IMR-90 (cell line): ENCODE data around the gene SIX4. TPM values are rescaled to one million over a fixed set of nuclear protein-coding genes. Genes with fewer than 3 reads are reported as not detected.

ENCODE experiments used
- ATAC-seq: fragments of 200-7000 bp; cut with Tn5 transposase; 2 replicates; pipeline ENCODE4 v1.9.1; 2020; ENCODE audit warnings: low read depth, mild to moderate bottlenecking, moderate library complexity
- BruUV-seq: library from RNA; stranded (reverse); fragments of 400-500 nt; replicated peaks from 2 replicates; lab custom pipeline; 2021; lab: Mats Ljungman, UMichigan
- CTCF ChIA-PET: fragments of 300-600 bp; formaldehyde crosslinking; extraction: SDS; loops from one replicate; lab custom pipeline; 2021; ENCODE audit warnings: antibody characterized with exemption; lab: Yijun Ruan, JAX
- POLR2A ChIA-PET: fragments of 300-600 bp; sonication (Branson Sonifier 250); formaldehyde crosslinking; loops from one replicate; lab custom pipeline; 2022; ENCODE audit warnings: antibody characterized with exemption; ENCODE audit not compliant: unreplicated experiment; lab: Charles Lee
- DNase-seq: peaks from one replicate; pipeline ENCODE4 v3.0.0; 2013
- H2AFZ ChIP-seq: replicated peaks from 2 replicates; pipeline ENCODE3; 2013; ENCODE audit warnings: low read length, mild to moderate bottlenecking; ENCODE audit not compliant: poor library complexity
- H2AK5ac ChIP-seq: 2 replicates; pipeline ENCODE4 v1.6.1; 2013; ENCODE audit warnings: low read depth, low read length, inconsistent platforms
- H2AK9ac ChIP-seq: replicated peaks from 2 replicates; pipeline ENCODE3; 2013; ENCODE audit warnings: mild to moderate bottlenecking, low read depth, low read length, moderate library complexity; ENCODE audit not compliant: poor library complexity
- H2BK120ac ChIP-seq: 2 replicates; pipeline ENCODE4 v1.6.1; 2013; ENCODE audit warnings: low read depth, low read length, inconsistent platforms
- H2BK15ac ChIP-seq: 3 replicates; pipeline ENCODE4 v1.6.1; 2013; ENCODE audit warnings: low read depth, low read length, inconsistent platforms
- H2BK20ac ChIP-seq: 2 replicates; pipeline ENCODE4 v1.6.1; 2013; ENCODE audit warnings: low read depth, mild to moderate bottlenecking, inconsistent platforms, low read length, moderate library complexity
- H2BK5ac ChIP-seq: 2 replicates; pipeline ENCODE4 v1.6.1; 2013; ENCODE audit warnings: mild to moderate bottlenecking, low read depth, low read length, inconsistent platforms; ENCODE audit not compliant: poor library complexity, severe bottlenecking
- H3K14ac ChIP-seq: replicated peaks from 2 replicates; pipeline ENCODE4 v1.6.1; 2013; ENCODE audit warnings: low read depth, low read length, inconsistent platforms
- H3K18ac ChIP-seq: 2 replicates; pipeline ENCODE4 v1.6.1; 2013; ENCODE audit warnings: low read depth, low read length, control low read depth
- H3K23ac ChIP-seq: 2 replicates; pipeline ENCODE4 v1.6.1; 2013; ENCODE audit warnings: low read depth, low read length, inconsistent platforms
- H3K27ac ChIP-seq: 2 replicates; pipeline ENCODE4 v1.5.1; 2013; ENCODE audit warnings: mild to moderate bottlenecking, control low read depth, low read length; ENCODE audit not compliant: insufficient read depth
- H3K27me3 ChIP-seq: 2 replicates; pipeline ENCODE4 v1.6.1; 2013; ENCODE audit warnings: low read length; ENCODE audit not compliant: control insufficient read depth, insufficient read depth
- H3K36me3 ChIP-seq: 2 replicates; pipeline ENCODE4 v1.6.1; 2013; ENCODE audit warnings: low read length, mixed read lengths; ENCODE audit not compliant: control insufficient read depth, insufficient read depth
- H3K4ac ChIP-seq: 2 replicates; pipeline ENCODE4 v1.6.1; 2013; ENCODE audit warnings: low read depth, low read length, inconsistent platforms
- H3K4me1 ChIP-seq: 2 replicates; pipeline ENCODE4 v1.6.1; 2013; ENCODE audit warnings: low read length, mixed read lengths; ENCODE audit not compliant: control insufficient read depth, insufficient read depth
- H3K4me2 ChIP-seq: 2 replicates; pipeline ENCODE4 v1.6.1; 2013; ENCODE audit warnings: low read depth, mild to moderate bottlenecking, control low read depth, low read length, moderate library complexity
- H3K4me3 ChIP-seq: 2 replicates; pipeline ENCODE4 v1.5.1; 2013; ENCODE audit warnings: low read depth, mild to moderate bottlenecking, control low read depth, low read length, moderate library complexity; ENCODE audit not compliant: insufficient read depth
- H3K56ac ChIP-seq: 2 replicates; pipeline ENCODE4 v1.6.1; 2013; ENCODE audit warnings: low read length, inconsistent platforms; ENCODE audit not compliant: insufficient read depth; ENCODE audit errors: extremely low read depth
- H3K79me1 ChIP-seq, 2 experiments: 2 replicates each; pipeline ENCODE4 v1.6.1; 2013; ENCODE audit warnings: low read length in 2 of 2, inconsistent platforms in 1 of 2, low read depth in 1 of 2
- H3K9ac ChIP-seq: 2 replicates; pipeline ENCODE4 v1.6.1; 2013; ENCODE audit warnings: low read depth, low read length, control low read depth
- H3K9me1 ChIP-seq: 2 replicates; pipeline ENCODE4 v1.6.1; 2013; ENCODE audit warnings: low read length, inconsistent platforms; ENCODE audit not compliant: insufficient read depth
- H3K9me3 ChIP-seq: 2 replicates; pipeline ENCODE4 v1.6.1; 2013; ENCODE audit warnings: low read length; ENCODE audit not compliant: control insufficient read depth, insufficient read depth
- H4K20me1 ChIP-seq: 2 replicates; pipeline ENCODE4 v1.6.1; 2013; ENCODE audit warnings: low read length, inconsistent platforms; ENCODE audit not compliant: insufficient read depth
- H4K5ac ChIP-seq: 2 replicates; pipeline ENCODE4 v1.6.1; 2013; ENCODE audit warnings: mild to moderate bottlenecking, low read depth, low read length, control low read depth
- H4K8ac ChIP-seq, 2 experiments: 2 replicates each; pipeline ENCODE4 v1.6.1; 2013; ENCODE audit warnings: low read depth in 2 of 2, low read length in 2 of 2, control low read depth in 1 of 2, inconsistent platforms in 1 of 2
- H4K91ac ChIP-seq: 2 replicates; pipeline ENCODE4 v1.6.1; 2013; ENCODE audit warnings: low read depth, low read length, inconsistent platforms; ENCODE audit not compliant: insufficient read depth
- BHLHE40 ChIP-seq: fragments of 150-350 bp; IDR thresholded peaks from 2 replicates; pipeline ENCODE4 v1.6.1; 2016; ENCODE audit warnings: mild to moderate bottlenecking, low read depth, low read length
- CEBPB ChIP-seq: IDR thresholded peaks from 2 replicates; pipeline ENCODE4 v1.6.1; 2012; ENCODE audit warnings: low read depth, low read length, improper control_type of control experiment
- CHD1 ChIP-seq: IDR thresholded peaks from 2 replicates; pipeline ENCODE4 v1.6.1; 2012; ENCODE audit warnings: low read depth, low read length, improper control_type of control experiment
- ELK1 ChIP-seq: fragments of 150-350 bp; IDR thresholded peaks from 2 replicates; pipeline ENCODE4 v1.6.1; 2016; ENCODE audit warnings: low read depth, mild to moderate bottlenecking, low read length, moderate library complexity, borderline replicate concordance
- FOS ChIP-seq: fragments of 150-350 bp; IDR thresholded peaks from 2 replicates; pipeline ENCODE4 v1.6.1; 2016; ENCODE audit warnings: low read depth, low read length
- MAZ ChIP-seq: IDR thresholded peaks from 2 replicates; pipeline ENCODE4 v1.6.1; 2012; ENCODE audit warnings: low read depth, mild to moderate bottlenecking, low read length, improper control_type of control experiment, moderate library complexity, borderline replicate concordance
- MXI1 ChIP-seq: IDR thresholded peaks from 2 replicates; pipeline ENCODE4 v1.6.1; 2012; ENCODE audit warnings: low read depth, mild to moderate bottlenecking, low read length, moderate library complexity, borderline replicate concordance
- NFE2L2 ChIP-seq: fragments of 150-350 bp; IDR thresholded peaks from 2 replicates; pipeline ENCODE4 v1.6.1; 2016; ENCODE audit warnings: low read depth, mild to moderate bottlenecking, low read length
- POLR2A ChIP-seq: IDR thresholded peaks from 2 replicates; pipeline ENCODE4 v1.6.1; 2012; ENCODE audit warnings: mild to moderate bottlenecking, low read depth, low read length
- RAD21 ChIP-seq: IDR thresholded peaks from 2 replicates; pipeline ENCODE4 v1.6.1; 2012; ENCODE audit warnings: low read length, improper control_type of control experiment
- RCOR1 ChIP-seq: IDR thresholded peaks from 2 replicates; pipeline ENCODE4 v1.6.1; 2012; ENCODE audit warnings: mild to moderate bottlenecking, low read length, improper control_type of control experiment; ENCODE audit not compliant: insufficient replicate concordance
- RFX5 ChIP-seq: IDR thresholded peaks from 2 replicates; pipeline ENCODE4 v1.8.0; 2012; ENCODE audit warnings: low read depth, mild to moderate bottlenecking, low read length, moderate library complexity
- SMC3 ChIP-seq: fragments of 150-350 bp; IDR thresholded peaks from 2 replicates; pipeline ENCODE4 v1.6.1; 2016; ENCODE audit warnings: low read depth, mild to moderate bottlenecking, antibody characterized with exemption, low read length, moderate library complexity
- USF2 ChIP-seq: fragments of 150-350 bp; IDR thresholded peaks from 2 replicates; pipeline ENCODE4 v1.6.1; 2017; ENCODE audit warnings: mild to moderate bottlenecking, antibody characterized with exemption, low read length, low read depth
- dilution Hi-C: fragments of 300-500 bp; cut with HindIII; formaldehyde crosslinking; loops from one replicate; pipeline ENCODE4 v1.14.3; 2018; ENCODE audit warnings: low sequenced_read_pairs; ENCODE audit not compliant: unreplicated experiment
- in situ Hi-C: fragments of 300-500 bp; cut with MboI; formaldehyde crosslinking; loops from 3 replicates; pipeline ENCODE4 v1.14.3; 2019; ENCODE audit warnings: low sequenced_read_pairs, inconsistent platforms, mixed read lengths
- intact Hi-C: fragments of 100-400 bp; cut with micrococcal nuclease; formaldehyde crosslinking; loops from 2 replicates; pipeline ENCODE4 v1.10.0; 2022
- polyA plus RNA-seq, 3 experiments: library from polyadenylated mRNA; depleted of rRNA; stranded (reverse); fragments of >200 nt; gene quantifications; 2 replicates each; pipeline ENCODE4 v1.2.3, GENCODE V29; 2012; ENCODE audit warnings: low replicate concordance in 1 of 3
- total RNA-seq: library from RNA; depleted of rRNA; stranded (reverse); fragments of >200 nt; gene quantifications from 2 replicates; pipeline ENCODE4 v1.2.3, GENCODE V29; 2012
- TF ChIP-seq, protein P1 (sequence below): conservative IDR thresholded peaks from 2 replicates; pipeline ENCODE4 v1.5.1; 2012; ENCODE audit warnings: mild to moderate bottlenecking, low read depth, low read length, improper control_type of control experiment

SIX4 gene
- total and polyA plus RNA-seq, 2 of the 4 experiments (the other 2 are of a cell fraction) = 7.1 to 42.7 TPM

DNA sequence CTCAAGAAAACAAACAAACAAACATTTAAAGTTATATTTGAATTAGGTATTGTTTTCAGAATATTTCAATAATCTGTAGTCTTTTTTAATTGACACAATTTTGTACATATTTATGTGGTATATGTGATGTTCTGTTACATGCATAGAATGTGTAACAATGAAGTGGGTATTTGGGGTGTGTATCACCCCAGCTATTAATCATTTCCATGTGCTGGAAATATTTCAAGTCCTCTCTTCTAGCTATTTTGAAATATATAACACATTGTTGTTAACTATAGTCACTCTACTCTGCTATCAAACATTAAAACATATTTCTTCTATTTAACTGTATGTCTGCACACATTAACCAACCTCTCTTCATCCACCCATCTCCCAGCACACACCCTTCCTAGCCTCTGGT is 42.9 kb downstream of the SIX4 start:
- no peaks in the 10 kb centered on the region for H3K9me3 ChIP-seq
- H3K4me2 ChIP-seq = no peak overlapping the region
- no peak for ATAC-seq
- ChIA-PET CTCF (no interaction called here), POLR2A (no interaction called here)
- H2BK20ac ChIP-seq = no peak overlapping the region
- H3K56ac ChIP-seq = no peak overlapping the region
- H3K23ac ChIP-seq = no peak overlapping the region
- H3K9me1 ChIP-seq = no peaks in the 10 kb centered on the region
- H3K4ac ChIP-seq = no peak overlapping the region
- no peak overlapping the region for H4K8ac ChIP-seq
- H2AK5ac ChIP-seq = no peak overlapping the region
- H3K79me1 ChIP-seq = no peaks in the 10 kb centered on the region
- no peak overlapping the region for H4K5ac ChIP-seq
- H2BK15ac ChIP-seq = no peak overlapping the region
- H3K27me3 ChIP-seq = no peaks in the 10 kb centered on the region
- H4K91ac ChIP-seq = no peak overlapping the region
- no peak overlapping the region for H3K18ac ChIP-seq
- no peak overlapping the region for H3K14ac ChIP-seq
- H2BK5ac ChIP-seq = no peak overlapping the region
- no peak overlapping the region for H2BK120ac ChIP-seq
- H3K27ac ChIP-seq = no peak overlapping the region
- no peak overlapping the region for H3K9ac ChIP-seq
- no peaks in the 10 kb centered on the region for H4K20me1 ChIP-seq
- H2AK9ac ChIP-seq = no peak overlapping the region
- no peak overlapping the region for H2AFZ ChIP-seq
- no peak for DNase-seq
- no peaks in the 10 kb centered on the region for H3K36me3 ChIP-seq
- in situ Hi-C loops (no loop called here), intact Hi-C loops (no loop called here), dilution Hi-C loops (no loop called here)
- BruUV-seq = no TSS peak
- TF ChIP-seq RFX5 (no peak), ELK1 (no peak), CEBPB (no peak), BHLHE40 (no peak), NFE2L2 (no peak), MXI1 (no peak), FOS (no peak), POLR2A (no peak), CHD1 (no peak), MAZ (no peak), RCOR1 (no peak), USF2 (no peak), RAD21 (no peak), SMC3 (no peak)
- TF ChIP-seq, protein P1, sequence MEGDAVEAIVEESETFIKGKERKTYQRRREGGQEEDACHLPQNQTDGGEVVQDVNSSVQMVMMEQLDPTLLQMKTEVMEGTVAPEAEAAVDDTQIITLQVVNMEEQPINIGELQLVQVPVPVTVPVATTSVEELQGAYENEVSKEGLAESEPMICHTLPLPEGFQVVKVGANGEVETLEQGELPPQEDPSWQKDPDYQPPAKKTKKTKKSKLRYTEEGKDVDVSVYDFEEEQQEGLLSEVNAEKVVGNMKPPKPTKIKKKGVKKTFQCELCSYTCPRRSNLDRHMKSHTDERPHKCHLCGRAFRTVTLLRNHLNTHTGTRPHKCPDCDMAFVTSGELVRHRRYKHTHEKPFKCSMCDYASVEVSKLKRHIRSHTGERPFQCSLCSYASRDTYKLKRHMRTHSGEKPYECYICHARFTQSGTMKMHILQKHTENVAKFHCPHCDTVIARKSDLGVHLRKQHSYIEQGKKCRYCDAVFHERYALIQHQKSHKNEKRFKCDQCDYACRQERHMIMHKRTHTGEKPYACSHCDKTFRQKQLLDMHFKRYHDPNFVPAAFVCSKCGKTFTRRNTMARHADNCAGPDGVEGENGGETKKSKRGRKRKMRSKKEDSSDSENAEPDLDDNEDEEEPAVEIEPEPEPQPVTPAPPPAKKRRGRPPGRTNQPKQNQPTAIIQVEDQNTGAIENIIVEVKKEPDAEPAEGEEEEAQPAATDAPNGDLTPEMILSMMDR = no peak
- no peak overlapping the region for H3K4me3 ChIP-seq
- no peaks in the 10 kb centered on the region for H3K4me1 ChIP-seq
